Measurements from ENCODE around the gene CLIP4.

CLIP4 gene

GRCh38 chr2:29143657-29144056 is 28.4 kb downstream of the CLIP4 start:
- no peak for DNase-seq

GRCh38 chr2:29146197-29146596 is 31.0 kb downstream of the CLIP4 start:
- no peak for DNase-seq

- DNase-seq = no peak
Observed at GRCh38 chr2:29147963-29148362, 32.7 kb downstream of the CLIP4 start.

- DNase-seq = no peak
Observed at GRCh38 chr2:29154610-29155009, 39.4 kb downstream of the CLIP4 start.

- no peak for DNase-seq
Observed at GRCh38 chr2:29155578-29155977, 40.4 kb downstream of the CLIP4 start.

- DNase-seq = no peak
Observed at GRCh38 chr2:29157131-29157530, 41.9 kb downstream of the CLIP4 start.

- no peak for DNase-seq
Observed at GRCh38 chr2:29159125-29159524, 43.9 kb downstream of the CLIP4 start.

- DNase-seq = no peak
Observed at GRCh38 chr2:29160184-29160583, 45.0 kb downstream of the CLIP4 start.

- DNase-seq = no peak
Observed at GRCh38 chr2:29162204-29162928, 47.2 kb downstream of the CLIP4 start.

GRCh38 chr2:29164091-29164846 is 49.1 kb downstream of the CLIP4 start:
- no peak for DNase-seq

- no peak for DNase-seq
Observed at GRCh38 chr2:29165362-29166241, 50.4 kb downstream of the CLIP4 start.

GRCh38 chr2:29166242-29167039 is 51.2 kb downstream of the CLIP4 start:
- no peak for DNase-seq

- no peak for DNase-seq
Observed at GRCh38 chr2:29174937-29175336, 59.7 kb downstream of the CLIP4 start.

GRCh38 chr2:29175338-29175737 is 60.1 kb downstream of the CLIP4 start:
- no peak for DNase-seq

GRCh38 chr2:29182334-29182733 is 67.1 kb downstream of the CLIP4 start:
- DNase-seq = no peak

GRCh38 chr2:29182920-29183319 is 67.7 kb downstream of the CLIP4 start:
- DNase-seq = no peak

- DNase-seq = no peak
Observed at GRCh38 chr2:29184531-29184930, 69.3 kb downstream of the CLIP4 start.

GRCh38 chr2:29186817-29187216 is 71.6 kb downstream of the CLIP4 start:
- DNase-seq = no peak

GRCh38 chr2:29187926-29188325 is 72.7 kb downstream of the CLIP4 start:
- DNase-seq = no peak

- no peak for DNase-seq
Observed at GRCh38 chr2:29189052-29189451, 73.8 kb downstream of the CLIP4 start.

- DNase-seq = no peak
Observed at GRCh38 chr2:29191817-29192216, 76.6 kb downstream of the CLIP4 start.

GRCh38 chr2:29192526-29192925 is 77.3 kb downstream of the CLIP4 start:
- DNase-seq = no peak

GRCh38 chr2:29193111-29193510 is 77.9 kb downstream of the CLIP4 start:
- no peak for DNase-seq
